Measurements from ENCODE around the gene GALNTL6. TPM values are rescaled to one million over a fixed set of nuclear protein-coding genes. Genes with fewer than 3 reads are reported as not detected.
"Not testable (repeated sequence)": the region's sequence is repeated elsewhere in the genome, so short reads cannot be mapped to it uniquely, and the experiment has no call there.

Gene GALNTL6
- total RNA-seq, 1 donor, result 0.10 TPM

GRCh38 chr4:172938072-172938829 is 1125.0 kb downstream of the GALNTL6 start:
- Histone ChIP-seq H3K9me3 (ENCODE audit: low read depth, low read length) (no peaks in the 10 kb centered on the region), H3K4me1 (ENCODE audit: insufficient read depth, low read length) (no peaks in the 10 kb centered on the region), H3K4me3 (ENCODE audit: low read length) (no peak overlapping the region), H3K27me3 (ENCODE audit: insufficient read depth, low read length) (no peaks in the 10 kb centered on the region)

GRCh38 chr4:172938870-172939269 is 1125.7 kb downstream of the GALNTL6 start:
- Histone ChIP-seq H3K27me3 (ENCODE audit: insufficient read depth, low read length) (no peaks in the 10 kb centered on the region), H3K9me3 (ENCODE audit: low read depth, low read length) (no peaks in the 10 kb centered on the region), H3K4me1 (ENCODE audit: insufficient read depth, low read length) (no peaks in the 10 kb centered on the region), H3K4me3 (ENCODE audit: low read length) (no peak overlapping the region)

GRCh38 chr4:172942840-172943239 is 1129.6 kb downstream of the GALNTL6 start:
- Histone ChIP-seq H3K9me3 (ENCODE audit: low read depth, low read length) (no peaks in the 10 kb centered on the region), H3K4me1 (ENCODE audit: insufficient read depth, low read length) (no peaks in the 10 kb centered on the region), H3K27me3 (ENCODE audit: insufficient read depth, low read length) (no peaks in the 10 kb centered on the region), H3K4me3 (ENCODE audit: low read length) (no peak overlapping the region)

GRCh38 chr4:172945611-172946010 is 1132.4 kb downstream of the GALNTL6 start:
- Histone ChIP-seq H3K9me3 (ENCODE audit: low read depth, low read length) (no peaks in the 10 kb centered on the region), H3K27me3 (ENCODE audit: insufficient read depth, low read length) (no peaks in the 10 kb centered on the region), H3K4me3 (ENCODE audit: low read length) (no peak overlapping the region), H3K4me1 (ENCODE audit: insufficient read depth, low read length) (no peaks in the 10 kb centered on the region)

- no peaks in the 10 kb centered on the region for H3K4me1 ChIP-seq (ENCODE audit: insufficient read depth, low read length)
- H3K27me3 ChIP-seq (ENCODE audit: insufficient read depth, low read length), result no peaks in the 10 kb centered on the region
- H3K4me3 ChIP-seq (ENCODE audit: low read length), result no peak overlapping the region
- H3K9me3 ChIP-seq (ENCODE audit: low read depth, low read length), result no peaks in the 10 kb centered on the region
These were observed 1133.3 kb downstream of the GALNTL6 start for GRCh38 chr4:172946503-172946902.

GRCh38 chr4:172947594-172947993 is 1134.4 kb downstream of the GALNTL6 start:
- Histone ChIP-seq H3K4me1 (ENCODE audit: insufficient read depth, low read length) (no peaks in the 10 kb centered on the region), H3K27me3 (ENCODE audit: insufficient read depth, low read length) (no peaks in the 10 kb centered on the region), H3K9me3 (ENCODE audit: low read depth, low read length) (no peaks in the 10 kb centered on the region), H3K4me3 (ENCODE audit: low read length) (no peak overlapping the region)

GRCh38 chr4:172950990-172951389 is 1137.8 kb downstream of the GALNTL6 start:
- Histone ChIP-seq H3K9me3 (ENCODE audit: low read depth, low read length) (no peaks in the 10 kb centered on the region), H3K27me3 (ENCODE audit: insufficient read depth, low read length) (no peaks in the 10 kb centered on the region), H3K4me1 (ENCODE audit: insufficient read depth, low read length) (no peaks in the 10 kb centered on the region), H3K4me3 (ENCODE audit: low read length) (no peak overlapping the region)

- Histone ChIP-seq H3K4me3 (ENCODE audit: low read length) (no peak overlapping the region), H3K9me3 (ENCODE audit: low read depth, low read length) (no peaks in the 10 kb centered on the region), H3K27me3 (ENCODE audit: insufficient read depth, low read length) (no peaks in the 10 kb centered on the region), H3K4me1 (ENCODE audit: insufficient read depth, low read length) (no peaks in the 10 kb centered on the region)
These were observed 1138.7 kb downstream of the GALNTL6 start for GRCh38 chr4:172951679-172952451.

GRCh38 chr4:172953896-172954568 is 1140.8 kb downstream of the GALNTL6 start:
- H3K4me1 ChIP-seq (ENCODE audit: insufficient read depth, low read length), result no peaks in the 10 kb centered on the region
- H3K27me3 ChIP-seq (ENCODE audit: insufficient read depth, low read length), result no peaks in the 10 kb centered on the region
- H3K4me3 ChIP-seq (ENCODE audit: low read length), result no peak overlapping the region
- H3K9me3 ChIP-seq (ENCODE audit: low read depth, low read length), result no peaks in the 10 kb centered on the region

GRCh38 chr4:172956340-172956739 is 1143.1 kb downstream of the GALNTL6 start:
- H3K9me3 ChIP-seq (ENCODE audit: low read depth, low read length); H3K4me1 ChIP-seq (ENCODE audit: insufficient read depth, low read length); H3K4me3 ChIP-seq (ENCODE audit: low read length); H3K27me3 ChIP-seq (ENCODE audit: insufficient read depth, low read length): not testable (repeated sequence)

GRCh38 chr4:172957216-172957615 is 1144.0 kb downstream of the GALNTL6 start:
- Histone ChIP-seq H3K27me3 (ENCODE audit: insufficient read depth, low read length) (no peaks in the 10 kb centered on the region), H3K4me1 (ENCODE audit: insufficient read depth, low read length) (no peaks in the 10 kb centered on the region), H3K9me3 (ENCODE audit: low read depth, low read length) (no peaks in the 10 kb centered on the region), H3K4me3 (ENCODE audit: low read length) (no peak overlapping the region)

GRCh38 chr4:172962564-172963353 is 1149.6 kb downstream of the GALNTL6 start:
- Histone ChIP-seq H3K4me1 (ENCODE audit: insufficient read depth, low read length) (no peaks in the 10 kb centered on the region), H3K4me3 (ENCODE audit: low read length) (no peak overlapping the region), H3K27me3 (ENCODE audit: insufficient read depth, low read length) (no peaks in the 10 kb centered on the region), H3K9me3 (ENCODE audit: low read depth, low read length) (no peaks in the 10 kb centered on the region)

- Histone ChIP-seq H3K4me1 (ENCODE audit: insufficient read depth, low read length) (no peaks in the 10 kb centered on the region), H3K27me3 (ENCODE audit: insufficient read depth, low read length) (no peaks in the 10 kb centered on the region)
These were observed 1150.5 kb downstream of the GALNTL6 start for GRCh38 chr4:172963498-172964294.

GRCh38 chr4:172970189-172970588 is 1157.0 kb downstream of the GALNTL6 start:
- not testable (repeated sequence) for H3K4me1 ChIP-seq (ENCODE audit: insufficient read depth, low read length); H3K9me3 ChIP-seq (ENCODE audit: low read depth, low read length); H3K4me3 ChIP-seq (ENCODE audit: low read length); H3K27me3 ChIP-seq (ENCODE audit: insufficient read depth, low read length)

More at GRCh38 chr4:172963498-172964294, 1150.5 kb downstream of the GALNTL6 start:
- Histone ChIP-seq H3K9me3 (ENCODE audit: low read depth, low read length) (no peaks in the 10 kb centered on the region), H3K4me3 (ENCODE audit: low read length) (no peak overlapping the region)

Data from mononuclear cell (primary cell).